SK-N-SH treated with all-trans-retinoic acid at 6 μM for 48 hours (cell line): Measurements from ENCODE around the gene ALDH1A2.
"Not testable (repeated sequence)": the region's sequence is repeated elsewhere in the genome, so short reads cannot be mapped to it uniquely, and the experiment has no call there.

Source experiments
- ATAC-seq: fragments of 200-7000 bp; cut with Tn5 transposase; 3 replicates; pipeline ENCODE4 v1.9.1; 2020; ENCODE audit warnings: mild to moderate bottlenecking, moderate library complexity
- ARNTL ChIP-seq: fragments of 450-650 bp; formaldehyde crosslinking; IDR thresholded peaks from 2 replicates; pipeline ENCODE4 v1.5.0; 2020; ENCODE audit warnings: low read depth, mild to moderate bottlenecking, moderate library complexity, borderline replicate concordance
- BACH2 ChIP-seq: fragments of 250-450 bp; sonication (Bioruptor Pico); IDR thresholded peaks from 2 replicates; pipeline ENCODE4 v1.9.0; 2021; ENCODE audit warnings: mild to moderate bottlenecking, borderline replicate concordance
- CSDC2 ChIP-seq: fragments of 250-450 bp; sonication (Bioruptor Pico); IDR thresholded peaks from 2 replicates; pipeline ENCODE4 v1.5.0; 2020; ENCODE audit warnings: mild to moderate bottlenecking, moderate library complexity
- ESRRG ChIP-seq: fragments of 250-450 bp; sonication (Bioruptor Pico); IDR thresholded peaks from 2 replicates; pipeline ENCODE4 v1.6.1; 2021; ENCODE audit warnings: mild to moderate bottlenecking
- OSR1 ChIP-seq: fragments of 250-450 bp; sonication (Bioruptor Pico); IDR thresholded peaks from 2 replicates; pipeline ENCODE4 v1.8.0; 2022; ENCODE audit warnings: moderate library complexity, mild to moderate bottlenecking, inconsistent platforms
- POU6F1 ChIP-seq: fragments of 250-450 bp; sonication (Bioruptor Pico); IDR thresholded peaks from 2 replicates; pipeline ENCODE4 v1.8.0; 2021; ENCODE audit warnings: low read depth, mild to moderate bottlenecking, moderate library complexity, borderline replicate concordance
- PPARA ChIP-seq: fragments of 250-450 bp; sonication (Bioruptor Pico); IDR thresholded peaks from 2 replicates; pipeline ENCODE4 v1.5.0; 2020; ENCODE audit warnings: mild to moderate bottlenecking, borderline replicate concordance
- SNAI2 ChIP-seq: fragments of 250-450 bp; sonication (Bioruptor Pico); IDR thresholded peaks from 2 replicates; pipeline ENCODE4 v1.5.0; 2020; ENCODE audit warnings: mild to moderate bottlenecking, moderate library complexity
- TSHZ2 ChIP-seq: fragments of 250-450 bp; sonication (Bioruptor Pico); IDR thresholded peaks from 2 replicates; pipeline ENCODE4 v1.5.0; 2020; ENCODE audit warnings: mild to moderate bottlenecking, moderate library complexity
- ZC3H10 ChIP-seq: fragments of 250-450 bp; sonication (Bioruptor Pico); IDR thresholded peaks from 2 replicates; pipeline ENCODE4 v1.5.1; 2021; ENCODE audit warnings: mild to moderate bottlenecking, moderate library complexity
- ZFP3 ChIP-seq: fragments of 250-450 bp; sonication (Bioruptor Pico); IDR thresholded peaks from 2 replicates; pipeline ENCODE4 v1.5.0; 2020; ENCODE audit warnings: mild to moderate bottlenecking, moderate library complexity
- ZFP30 ChIP-seq: fragments of 450-650 bp; formaldehyde crosslinking; IDR thresholded peaks from 2 replicates; pipeline ENCODE4 v1.5.0; 2022; ENCODE audit warnings: mild to moderate bottlenecking, moderate library complexity
- ZNF565 ChIP-seq: fragments of 450-650 bp; formaldehyde crosslinking; conservative IDR thresholded peaks from 2 replicates; pipeline ENCODE4 v1.5.0; 2020; ENCODE audit warnings: low read depth, mild to moderate bottlenecking, moderate library complexity
- ZNF70 ChIP-seq: fragments of 450-650 bp; formaldehyde crosslinking; IDR thresholded peaks from 2 replicates; pipeline ENCODE4 v1.5.0; 2020; ENCODE audit warnings: mild to moderate bottlenecking, moderate library complexity
- ZNF8 ChIP-seq: fragments of 450-650 bp; formaldehyde crosslinking; IDR thresholded peaks from 2 replicates; pipeline ENCODE4 v1.5.0; 2020; ENCODE audit warnings: mild to moderate bottlenecking, moderate library complexity
- TF ChIP-seq, protein P1 (sequence below): fragments of 250-450 bp; sonication (Bioruptor Pico); IDR thresholded peaks from 2 replicates; pipeline ENCODE4 v1.5.1; 2020; ENCODE audit warnings: low read depth, mild to moderate bottlenecking, moderate library complexity
- TF ChIP-seq, protein P2 (sequence below): fragments of 250-450 bp; sonication (Bioruptor Pico); IDR thresholded peaks from 2 replicates; pipeline ENCODE4 v1.8.0; 2020; ENCODE audit warnings: mild to moderate bottlenecking, moderate library complexity, borderline replicate concordance

Gene ALDH1A2

DNA sequence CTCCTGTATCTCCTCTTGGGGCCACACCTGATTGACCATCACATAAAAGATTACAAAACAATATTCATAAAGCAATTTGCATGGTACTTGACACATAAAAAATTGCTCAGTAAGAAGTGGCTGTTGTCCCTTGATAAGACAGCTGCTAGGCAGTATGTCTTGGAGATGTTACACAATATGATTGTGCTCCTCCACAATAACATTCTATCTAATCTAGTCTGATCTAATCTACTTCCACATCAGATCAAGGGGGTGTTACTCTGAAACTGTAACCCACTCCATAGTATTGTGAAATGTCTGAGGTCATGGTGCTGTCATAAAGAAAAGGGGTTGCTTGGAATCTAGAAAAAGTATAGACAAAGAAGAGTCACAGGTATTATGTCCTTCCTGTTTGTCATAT is 49.3 kb upstream of the ALDH1A2 start (continued):
- TF ChIP-seq TSHZ2: no peak
- TF ChIP-seq, protein P1, sequence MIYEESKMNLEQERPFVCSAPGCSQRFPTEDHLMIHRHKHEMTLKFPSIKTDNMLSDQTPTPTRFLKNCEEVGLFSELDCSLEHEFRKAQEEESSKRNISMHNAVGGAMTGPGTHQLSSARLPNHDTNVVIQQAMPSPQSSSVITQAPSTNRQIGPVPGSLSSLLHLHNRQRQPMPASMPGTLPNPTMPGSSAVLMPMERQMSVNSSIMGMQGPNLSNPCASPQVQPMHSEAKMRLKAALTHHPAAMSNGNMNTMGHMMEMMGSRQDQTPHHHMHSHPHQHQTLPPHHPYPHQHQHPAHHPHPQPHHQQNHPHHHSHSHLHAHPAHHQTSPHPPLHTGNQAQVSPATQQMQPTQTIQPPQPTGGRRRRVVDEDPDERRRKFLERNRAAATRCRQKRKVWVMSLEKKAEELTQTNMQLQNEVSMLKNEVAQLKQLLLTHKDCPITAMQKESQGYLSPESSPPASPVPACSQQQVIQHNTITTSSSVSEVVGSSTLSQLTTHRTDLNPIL (CRISPR knock-in tag): no peak

DNA sequence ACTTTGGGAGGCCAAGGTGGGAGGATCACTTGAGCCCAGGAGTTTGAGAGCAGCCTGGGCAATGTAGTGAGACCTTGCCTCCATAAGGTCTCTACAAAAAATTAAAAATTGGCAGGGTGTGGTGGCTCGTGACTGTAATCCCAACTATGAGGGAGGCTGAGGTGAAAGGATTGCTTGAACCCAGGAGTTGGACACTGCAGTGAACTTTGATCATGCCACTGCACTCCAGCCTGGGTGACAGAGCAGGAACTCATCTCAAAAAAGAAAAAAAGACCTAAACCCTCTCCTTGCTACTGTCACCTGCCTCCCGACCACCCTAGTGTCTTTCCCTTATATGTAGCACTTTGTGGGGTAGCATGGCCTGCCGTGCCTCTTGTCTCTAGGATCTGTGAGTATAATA is 48.9 kb upstream of the ALDH1A2 start:
- no peak for ATAC-seq

DNA sequence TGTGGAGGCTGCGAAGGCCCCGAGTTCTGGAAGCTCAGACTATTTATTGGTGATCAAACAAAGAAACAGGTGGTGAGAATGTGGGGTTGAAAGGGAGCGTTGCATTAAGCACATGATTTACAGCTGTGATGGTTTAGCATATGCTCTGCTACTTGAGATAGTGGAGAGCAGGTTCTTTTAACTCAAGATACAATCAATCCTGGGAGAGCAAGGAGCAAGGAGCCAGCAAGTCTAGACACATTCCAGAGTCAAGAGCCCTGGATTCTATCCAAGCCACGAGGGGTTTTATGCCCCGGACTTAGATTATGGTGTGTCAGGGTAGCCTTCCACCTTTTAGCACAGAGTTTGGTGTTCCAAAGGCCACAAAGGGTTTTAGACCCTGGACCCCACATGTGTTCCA is 47.8 kb upstream of the ALDH1A2 start:
- not testable (repeated sequence) for ATAC-seq

More for the DNA sequence above, 48.9 kb upstream of the ALDH1A2 start:
- TF ChIP-seq ZFP3 (no peak), ZFP30 (no peak), ZNF8 (no peak), CSDC2 (CRISPR knock-in tag) (no peak)
- TF ChIP-seq, protein P2, sequence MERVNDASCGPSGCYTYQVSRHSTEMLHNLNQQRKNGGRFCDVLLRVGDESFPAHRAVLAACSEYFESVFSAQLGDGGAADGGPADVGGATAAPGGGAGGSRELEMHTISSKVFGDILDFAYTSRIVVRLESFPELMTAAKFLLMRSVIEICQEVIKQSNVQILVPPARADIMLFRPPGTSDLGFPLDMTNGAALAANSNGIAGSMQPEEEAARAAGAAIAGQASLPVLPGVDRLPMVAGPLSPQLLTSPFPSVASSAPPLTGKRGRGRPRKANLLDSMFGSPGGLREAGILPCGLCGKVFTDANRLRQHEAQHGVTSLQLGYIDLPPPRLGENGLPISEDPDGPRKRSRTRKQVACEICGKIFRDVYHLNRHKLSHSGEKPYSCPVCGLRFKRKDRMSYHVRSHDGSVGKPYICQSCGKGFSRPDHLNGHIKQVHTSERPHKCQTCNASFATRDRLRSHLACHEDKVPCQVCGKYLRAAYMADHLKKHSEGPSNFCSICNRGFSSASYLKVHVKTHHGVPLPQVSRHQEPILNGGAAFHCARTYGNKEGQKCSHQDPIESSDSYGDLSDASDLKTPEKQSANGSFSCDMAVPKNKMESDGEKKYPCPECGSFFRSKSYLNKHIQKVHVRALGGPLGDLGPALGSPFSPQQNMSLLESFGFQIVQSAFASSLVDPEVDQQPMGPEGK (CRISPR knock-in tag): no peak

DNA sequence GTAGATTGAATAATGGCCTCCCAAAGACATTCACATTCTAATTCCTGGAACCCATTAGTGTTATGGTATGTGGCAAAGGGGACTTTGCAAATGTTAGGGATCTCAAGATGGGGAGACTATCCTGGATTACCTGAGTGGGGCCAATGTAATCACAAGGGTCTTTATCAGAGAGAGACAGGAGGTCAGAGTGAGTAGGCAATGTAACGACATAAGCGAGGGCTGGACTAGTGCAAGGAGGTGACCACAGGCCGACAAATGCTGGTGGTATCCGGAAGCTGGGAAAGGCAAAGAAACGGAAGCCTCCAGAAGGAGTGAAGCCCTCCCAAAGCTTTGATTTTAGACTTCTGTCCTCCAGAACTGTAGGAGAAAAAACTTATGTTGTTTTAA is 46.2 kb upstream of the ALDH1A2 start:
- no peak for ATAC-seq
- TF ChIP-seq, protein P1 (CRISPR knock-in tag): no peak
- TF ChIP-seq ARNTL (CRISPR knock-in tag) (no peak), ZNF8 (no peak), ZNF70 (CRISPR knock-in tag) (no peak), ZFP3 (no peak), PPARA (CRISPR knock-in tag) (no peak), ZNF565 (CRISPR knock-in tag) (no peak), ESRRG (CRISPR knock-in tag) (no peak), TSHZ2 (no peak), OSR1 (CRISPR knock-in tag) (no peak), ZC3H10 (no peak), POU6F1 (CRISPR knock-in tag) (no peak), CSDC2 (CRISPR knock-in tag) (no peak), SNAI2 (CRISPR knock-in tag) (no peak), BACH2 (CRISPR knock-in tag) (no peak)
